Endothelial cell of umbilical vein (primary cell): ENCODE measurements around the gene S100A1. TPM values are rescaled to one million over a fixed set of nuclear protein-coding genes. Genes with fewer than 3 reads are reported as not detected.

Source experiments
- BruUV-seq: library from RNA; stranded (reverse); fragments of 400-500 nt; replicated peaks from 2 replicates; lab custom pipeline; 2021; lab: Mats Ljungman, UMichigan
- CTCF ChIA-PET: fragments of 300-600, 350-600 bp; sonication (Branson Sonifier 250); formaldehyde crosslinking; loops from one replicate; lab custom pipeline; 2021; ENCODE audit warnings: antibody characterized with exemption, inconsistent platforms; lab: Charles Lee
- POLR2A ChIA-PET: fragments of 300-600, 350-600 bp; sonication (Branson Sonifier 250); formaldehyde crosslinking; loops from one replicate; lab custom pipeline; 2021; ENCODE audit warnings: antibody characterized with exemption, inconsistent platforms; lab: Charles Lee
- DNase-seq: peaks from one replicate; pipeline ENCODE4 v3.0.0-alpha.2; 2011; ENCODE audit warnings: low read depth, low spot score
- FAIRE-seq: peaks from 2 replicates; lab custom pipeline; 2011; peaks lifted over from hg19 to GRCh38; lab: Jason Lieb, UNC
- H2AFZ ChIP-seq: 2 replicates; pipeline ENCODE4 v1.6.0; 2012; ENCODE audit warnings: low read depth, low read length, control low read depth, inconsistent platforms
- H3K27ac ChIP-seq: 2 replicates; pipeline ENCODE4 v1.5.1; 2011; ENCODE audit warnings: low read depth, mild to moderate bottlenecking, control low read depth, low read length, moderate library complexity; ENCODE audit not compliant: insufficient read depth
- H3K27me3 ChIP-seq, 2 experiments: 2 replicates each; pipeline versions ENCODE4 v1.6.0 to v1.6.1; 2011; ENCODE audit warnings: low read length in 2 of 2, mixed read lengths in 1 of 2; ENCODE audit not compliant: control insufficient read depth in 2 of 2, insufficient read depth in 2 of 2
- H3K36me3 ChIP-seq, 2 experiments: 2 replicates in 1 of 2; 3 replicates in 1 of 2; pipeline ENCODE4 v1.5.1; 2011; ENCODE audit warnings: low read length in 2 of 2, mild to moderate bottlenecking in 1 of 2, moderate library complexity in 1 of 2; ENCODE audit not compliant: control insufficient read depth in 2 of 2, insufficient read depth in 2 of 2; ENCODE audit errors: extremely low read depth in 1 of 2
- H3K4me1 ChIP-seq: 3 replicates; pipeline ENCODE4 v1.5.1; 2011; ENCODE audit warnings: mild to moderate bottlenecking, low read length; ENCODE audit not compliant: control insufficient read depth, insufficient read depth; ENCODE audit errors: extremely low read depth
- H3K4me2 ChIP-seq: 2 replicates; pipeline ENCODE4 v1.6.1; 2011; ENCODE audit warnings: low read length, control low read depth, mixed read lengths; ENCODE audit not compliant: insufficient read depth
- H3K4me3 ChIP-seq, 3 experiments: fragments of 200-600 bp in 1 of 3; sonication (generic), shearing (Covaris generic) in 1 of 3; replicated peaks in 1 of 3; 2 replicates each; pipeline ENCODE4 v1.5.1; 2011 to 2016; ENCODE audit warnings: control low read depth in 3 of 3, low read length in 3 of 3, mild to moderate bottlenecking in 2 of 3, inconsistent platforms in 1 of 3, low read depth in 1 of 3, moderate library complexity in 1 of 3; ENCODE audit not compliant: insufficient read depth in 1 of 3
- H3K79me2 ChIP-seq: 2 replicates; pipeline ENCODE4 v1.6.0; 2012; ENCODE audit warnings: low read length, inconsistent platforms; ENCODE audit not compliant: control insufficient read depth, insufficient read depth
- H3K9ac ChIP-seq: replicated peaks from 2 replicates; pipeline ENCODE3; 2011; ENCODE audit warnings: low read length, control low read depth; ENCODE audit not compliant: insufficient read depth; ENCODE audit errors: extremely low read depth
- H3K9me1 ChIP-seq: replicated peaks from 3 replicates; pipeline ENCODE4 v1.6.0; 2011; ENCODE audit warnings: mild to moderate bottlenecking, low read length; ENCODE audit not compliant: control insufficient read depth, insufficient read depth; ENCODE audit errors: extremely low read depth
- H3K9me3 ChIP-seq: replicated peaks from 2 replicates; pipeline ENCODE4 v1.5.1; 2012; ENCODE audit warnings: low read length, inconsistent platforms; ENCODE audit not compliant: control insufficient read depth, insufficient read depth
- H4K20me1 ChIP-seq: replicated peaks from 2 replicates; pipeline ENCODE3; 2011; ENCODE audit warnings: mild to moderate bottlenecking, low read length; ENCODE audit not compliant: control insufficient read depth, insufficient read depth; ENCODE audit errors: extremely low read depth
- CTCF ChIP-seq, 2 donors: IDR thresholded peaks; 1 replicate in 1 of 2; 2 replicates in 1 of 2; pipeline ENCODE4 v1.5.1; 2011; ENCODE audit warnings: low read length in 2 of 2, mild to moderate bottlenecking in 2 of 2, moderate library complexity in 2 of 2, control low read depth in 1 of 2, inconsistent platforms in 1 of 2, low read depth in 1 of 2; ENCODE audit not compliant: insufficient read depth in 1 of 2; ENCODE audit errors: extremely low read depth in 1 of 2
- EZH2 ChIP-seq: IDR thresholded peaks from 2 replicates; pipeline ENCODE4 v1.6.1; 2012; ENCODE audit warnings: borderline replicate concordance, low read depth, mild to moderate bottlenecking, moderate library complexity, low read length, inconsistent platforms; ENCODE audit not compliant: severe bottlenecking
- FOS ChIP-seq: IDR thresholded peaks from 2 replicates; pipeline ENCODE4 v1.6.1; 2011; ENCODE audit warnings: mild to moderate bottlenecking, low read length, moderate library complexity, borderline replicate concordance; ENCODE audit not compliant: insufficient read depth
- GATA2 ChIP-seq: IDR thresholded peaks from 2 replicates; pipeline ENCODE4 v1.7.0; 2011; ENCODE audit warnings: low read depth, mild to moderate bottlenecking, moderate library complexity, mixed read lengths, low read length; ENCODE audit not compliant: insufficient read length, insufficient read depth
- JUN ChIP-seq: IDR thresholded peaks from 2 replicates; pipeline ENCODE4 v1.6.1; 2011; ENCODE audit warnings: borderline replicate concordance, low read depth; ENCODE audit not compliant: insufficient read length, insufficient read depth
- MAX ChIP-seq: IDR thresholded peaks from 2 replicates; pipeline ENCODE4 v1.6.1; 2011; ENCODE audit not compliant: insufficient read depth, insufficient read length
- MYC ChIP-seq: IDR thresholded peaks from one replicate; pipeline ENCODE4 v1.6.1; 2011; ENCODE audit warnings: mild to moderate bottlenecking, low read depth, low read length
- POLR2A ChIP-seq: IDR thresholded peaks from 2 replicates; pipeline ENCODE4 v1.6.1; 2012; ENCODE audit warnings: low read depth, mild to moderate bottlenecking, control low read depth, low read length
- POLR2AphosphoS5 ChIP-seq: IDR thresholded peaks from 2 replicates; pipeline ENCODE4 v1.6.1; 2012; ENCODE audit warnings: low read depth, mild to moderate bottlenecking, control low read depth, low read length, moderate library complexity; ENCODE audit not compliant: insufficient read depth
- dilution Hi-C: fragments of 300-500 bp; cut with MboI; formaldehyde crosslinking; loops from one replicate; pipeline ENCODE4 v1.15.0; 2019; ENCODE audit warnings: low sequenced_read_pairs; ENCODE audit not compliant: extremely low pct_ligation_motif_present
- intact Hi-C: fragments of 100-400 bp; cut with micrococcal nuclease; formaldehyde crosslinking; loops from one replicate; pipeline ENCODE4 v1.10.0; 2022
- polyA plus RNA-seq, 4 experiments: library from polyadenylated mRNA; depleted of rRNA in 3 of 4; stranded (reverse) in 3 of 4; unstranded in 1 of 4; fragments of >200 nt; gene quantifications; 2 replicates each; pipeline versions ENCODE4 v1.2.1 to v1.2.3, GENCODE V29; 2011 to 2012; ENCODE audit warnings: missing spikeins in 1 of 4
- total RNA-seq: library from RNA; stranded (reverse); gene quantifications from 2 replicates; pipeline ENCODE4 v1.2.3, GENCODE V29; 2021

Gene S100A1
- total and polyA plus RNA-seq, 2 donors (not counting 3 experiments of a cell fraction or from before 2014, with no cell fraction given) = not detected

GRCh38 chr1:153615406-153615805 lies 12.8 kb upstream of the S100A1 start:
- POLR2A ChIA-PET = interaction anchor here (0.6 to 4.9 kb wide), 3 partner anchors 10 to 19 kb away, joined by 3 to 27 read pairs (median 12); partner anchors contain the start of genes CHTOP and S100A13

More at GRCh38 chr1:153615406-153615805, 12.8 kb upstream of the S100A1 start:
- no peaks in the 10 kb centered on the region for H4K20me1 ChIP-seq
- DNase-seq (no peak), FAIRE-seq (no peak)
- H3K9ac ChIP-seq = no peak overlapping the region
- no peak overlapping the region for H3K4me3 ChIP-seq
- H3K27me3 ChIP-seq = no peaks in the 10 kb centered on the region
- H3K79me2 ChIP-seq = peaks cover 22% of the 10 kb centered on the region
- CTCF ChIA-PET = interaction anchor here (1.0 to 6.0 kb wide), 8 partner anchors 11 to 105 kb away, joined by 3 to 121 read pairs (median 8); partner anchors contain the start of genes S100A1 and S100A13
- H3K36me3 ChIP-seq = peaks cover 0 to 6% of the 10 kb centered on the region in 2 experiments
- no peak overlapping the region for H2AFZ ChIP-seq
- TF ChIP-seq EZH2 (no peak), POLR2A (no peak), MYC (no peak), FOS (no peak), GATA2 (no peak), JUN (no peak), POLR2AphosphoS5 (no peak), MAX (no peak), CTCF (IDR thresholded peaks at IDR 0.05; ENCODE audit: extremely low read depth in 1 of 2, insufficient read depth in 1 of 2, low read depth in 1 of 2, low read length in 2 of 2) (no peak)
- H3K27ac ChIP-seq = no peak overlapping the region
- peaks cover 7% of the 10 kb centered on the region for H3K4me1 ChIP-seq
- dilution Hi-C loops (no loop called here), intact Hi-C loops (no loop called here)
- no peaks in the 10 kb centered on the region for H3K9me1 ChIP-seq
- no peaks in the 10 kb centered on the region for H3K9me3 ChIP-seq
- no TSS peak for BruUV-seq
- no peak overlapping the region for H3K4me2 ChIP-seq
